GM21423 (cell line): Measurements from ENCODE around the gene SRF.

ENCODE experiments used
- ATAC-seq: cut with Tn5 transposase; IDR thresholded peaks from one replicate; pipeline ENCODE4 v1.9.1; 2021; ENCODE audit warnings: mild to moderate bottlenecking, moderate library complexity; ENCODE audit not compliant: unreplicated experiment

Gene SRF

DNA sequence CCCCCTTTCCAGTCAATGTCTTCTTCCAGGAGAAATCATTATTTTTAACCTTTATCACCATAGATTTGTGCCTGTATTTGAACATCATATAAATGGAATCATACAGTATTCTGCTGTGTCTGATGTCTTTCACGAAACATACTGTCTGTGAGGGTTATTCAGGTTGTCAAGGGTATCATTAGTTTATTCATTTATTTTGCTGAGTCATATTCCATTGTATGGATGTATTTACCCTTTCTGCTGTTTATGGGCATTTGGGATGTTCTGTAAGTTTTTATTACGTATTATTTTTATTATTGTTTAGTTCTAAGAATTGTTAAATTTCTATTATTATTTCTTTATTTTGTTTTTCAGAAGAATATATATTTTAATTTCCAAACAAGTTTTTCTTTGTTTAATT is 36.2 kb downstream of the SRF start:
- ATAC-seq = no peak

DNA sequence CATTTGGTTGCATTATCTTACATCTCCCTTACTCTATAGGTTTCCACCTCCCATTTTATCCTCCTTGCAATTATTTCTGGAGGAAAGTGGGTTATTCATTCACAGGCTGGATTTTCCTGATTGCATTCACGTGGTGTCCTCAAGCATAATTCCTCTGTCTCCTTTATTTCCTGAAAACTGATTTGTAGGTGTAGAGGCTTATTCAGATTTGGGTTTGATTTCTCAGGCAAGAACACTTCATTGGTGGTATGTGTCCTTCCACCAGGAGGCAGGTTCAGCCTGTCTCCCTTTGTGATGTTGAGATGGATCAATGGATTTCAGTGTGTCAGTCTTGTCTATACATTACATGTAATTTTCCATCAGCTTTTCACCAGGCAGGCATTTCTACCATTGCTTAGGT is 40.9 kb downstream of the SRF start:
- no peak for ATAC-seq

DNA sequence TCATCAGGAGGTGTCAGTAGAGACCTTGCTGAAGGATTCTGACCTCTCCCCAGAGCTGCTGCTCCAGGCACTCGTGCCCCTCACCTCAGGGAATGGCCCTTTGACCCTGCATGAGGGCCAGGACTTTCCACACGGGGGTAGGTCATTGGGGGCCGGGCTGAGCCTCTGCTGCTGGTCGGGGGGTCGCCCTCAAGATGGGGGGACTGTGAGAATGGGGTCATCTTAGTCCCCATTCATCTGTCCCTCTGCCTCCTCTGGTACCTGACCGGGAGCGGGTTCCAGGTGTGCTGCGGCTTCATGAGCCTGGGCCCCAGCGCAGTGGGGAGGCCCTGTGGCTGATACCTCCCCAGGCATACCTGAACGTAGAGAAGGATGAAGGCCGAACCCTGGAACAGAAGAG is 42.4 kb downstream of the SRF start:
- no peak for ATAC-seq

DNA sequence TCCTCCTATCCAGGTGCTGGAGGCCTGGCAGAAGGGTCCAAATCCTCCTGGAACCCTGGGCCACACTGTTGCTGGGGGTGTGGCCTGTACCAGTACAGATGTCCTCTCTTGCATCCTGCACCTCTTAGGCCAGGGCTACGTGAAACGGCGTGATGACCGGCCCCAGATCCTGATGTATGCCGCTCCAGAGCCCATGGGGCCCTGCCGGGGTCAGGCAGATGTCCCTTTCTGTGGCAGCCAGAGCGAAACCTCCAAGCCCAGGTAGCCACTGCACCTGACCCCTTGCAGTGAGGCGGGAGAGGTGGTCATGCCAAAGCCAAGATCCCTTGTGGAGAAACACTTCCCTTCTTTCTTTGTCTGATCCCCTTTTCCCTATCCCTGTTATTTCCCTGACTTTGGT is 44.0 kb downstream of the SRF start:
- no peak for ATAC-seq

DNA sequence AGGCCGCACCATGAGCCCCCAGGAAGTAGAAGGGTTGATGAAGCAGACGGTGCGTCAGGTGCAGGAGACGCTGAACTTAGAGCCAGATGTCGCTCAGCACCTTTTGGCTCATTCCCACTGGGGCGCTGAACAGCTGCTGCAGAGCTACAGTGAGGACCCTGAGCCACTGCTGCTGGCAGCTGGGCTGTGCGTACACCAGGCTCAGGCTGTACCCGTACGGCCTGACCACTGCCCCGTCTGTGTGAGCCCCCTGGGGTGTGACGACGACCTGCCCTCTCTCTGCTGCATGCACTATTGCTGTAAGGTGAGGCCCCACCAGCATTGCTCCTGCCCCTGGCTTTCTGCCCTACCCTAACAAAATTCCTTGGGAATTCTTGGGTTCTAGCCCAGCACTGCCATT is 45.1 kb downstream of the SRF start:
- no peak for ATAC-seq

DNA sequence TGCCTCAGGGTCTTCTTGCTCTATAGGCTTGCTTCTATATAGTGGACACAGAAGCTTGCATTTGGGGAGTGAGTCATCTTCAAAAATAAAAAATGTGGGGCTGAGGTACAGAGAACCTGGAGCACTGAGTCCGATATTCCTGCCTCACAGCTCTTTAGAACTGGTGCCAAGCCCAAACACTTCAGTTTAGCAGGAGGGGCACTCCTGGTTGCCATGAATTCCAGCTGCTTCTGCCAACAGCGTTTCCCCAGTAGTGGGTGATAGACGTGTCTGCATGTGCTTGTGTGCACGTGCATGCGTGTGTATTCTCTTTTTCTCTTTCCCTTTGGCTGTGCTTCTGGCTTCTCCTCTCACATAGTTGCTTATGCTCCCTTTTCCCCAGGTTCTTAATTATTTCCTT is 46.3 kb downstream of the SRF start:
- no peak for ATAC-seq

DNA sequence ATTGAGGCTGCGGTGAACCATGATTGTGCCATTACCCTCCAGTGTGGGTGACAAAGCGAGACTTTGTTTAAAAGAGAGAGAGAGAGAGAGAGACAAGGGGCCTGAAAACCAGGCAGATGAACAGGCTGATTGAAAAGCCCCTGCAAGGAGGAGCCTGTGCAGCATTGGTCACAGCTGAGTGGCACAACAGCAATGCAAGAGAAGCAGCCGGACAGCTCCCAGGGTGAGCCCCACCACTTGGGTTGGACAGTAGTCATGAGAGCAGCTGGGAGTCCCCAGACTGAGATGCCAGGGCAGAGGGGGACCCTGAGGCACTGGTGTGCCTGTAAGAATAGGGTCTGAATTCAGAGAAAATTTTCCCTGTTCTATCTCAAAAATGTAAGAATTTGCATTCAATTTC is 48.0 kb downstream of the SRF start:
- no peak for ATAC-seq

DNA sequence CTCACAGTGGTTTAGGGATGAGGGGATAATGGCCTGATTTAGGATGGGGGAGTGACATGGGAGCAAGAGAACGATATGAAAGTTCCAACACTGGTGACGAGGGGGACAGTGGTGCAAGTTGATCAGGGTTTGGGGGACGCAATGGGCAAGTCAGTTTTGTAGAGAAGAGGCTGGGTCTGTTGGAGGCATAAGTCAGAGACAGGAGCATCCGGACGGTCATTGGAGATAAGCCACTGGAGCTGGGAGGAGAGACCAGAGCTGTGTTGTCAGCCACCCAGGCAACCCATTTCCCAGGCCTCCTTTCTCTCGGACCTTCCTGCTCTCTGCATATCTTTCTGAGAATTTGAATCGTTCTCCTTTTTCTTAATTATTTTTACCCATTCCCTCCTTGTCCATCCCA is 48.7 kb downstream of the SRF start:
- ATAC-seq = no peak

DNA sequence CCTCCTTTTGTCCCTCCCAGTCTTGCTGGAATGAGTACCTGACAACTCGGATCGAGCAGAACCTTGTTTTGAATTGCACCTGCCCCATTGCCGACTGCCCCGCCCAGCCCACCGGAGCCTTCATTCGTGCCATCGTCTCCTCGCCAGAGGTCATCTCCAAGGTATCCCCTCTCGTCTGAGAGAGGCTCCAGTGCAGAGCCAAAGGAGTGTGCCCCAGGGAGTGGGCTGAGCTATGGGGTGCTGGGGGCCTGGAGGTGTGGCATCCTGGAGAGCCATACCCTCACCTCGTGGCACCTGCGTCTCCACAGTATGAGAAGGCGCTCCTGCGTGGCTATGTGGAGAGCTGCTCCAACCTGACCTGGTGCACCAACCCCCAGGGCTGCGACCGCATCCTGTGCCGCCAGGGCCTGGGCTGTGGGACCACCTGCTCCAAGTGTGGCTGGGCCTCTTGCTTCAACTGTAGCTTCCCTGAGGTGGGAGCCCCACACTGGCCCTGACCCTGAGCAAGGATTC is 49.4 kb downstream of the SRF start:
- no peak for ATAC-seq

DNA sequence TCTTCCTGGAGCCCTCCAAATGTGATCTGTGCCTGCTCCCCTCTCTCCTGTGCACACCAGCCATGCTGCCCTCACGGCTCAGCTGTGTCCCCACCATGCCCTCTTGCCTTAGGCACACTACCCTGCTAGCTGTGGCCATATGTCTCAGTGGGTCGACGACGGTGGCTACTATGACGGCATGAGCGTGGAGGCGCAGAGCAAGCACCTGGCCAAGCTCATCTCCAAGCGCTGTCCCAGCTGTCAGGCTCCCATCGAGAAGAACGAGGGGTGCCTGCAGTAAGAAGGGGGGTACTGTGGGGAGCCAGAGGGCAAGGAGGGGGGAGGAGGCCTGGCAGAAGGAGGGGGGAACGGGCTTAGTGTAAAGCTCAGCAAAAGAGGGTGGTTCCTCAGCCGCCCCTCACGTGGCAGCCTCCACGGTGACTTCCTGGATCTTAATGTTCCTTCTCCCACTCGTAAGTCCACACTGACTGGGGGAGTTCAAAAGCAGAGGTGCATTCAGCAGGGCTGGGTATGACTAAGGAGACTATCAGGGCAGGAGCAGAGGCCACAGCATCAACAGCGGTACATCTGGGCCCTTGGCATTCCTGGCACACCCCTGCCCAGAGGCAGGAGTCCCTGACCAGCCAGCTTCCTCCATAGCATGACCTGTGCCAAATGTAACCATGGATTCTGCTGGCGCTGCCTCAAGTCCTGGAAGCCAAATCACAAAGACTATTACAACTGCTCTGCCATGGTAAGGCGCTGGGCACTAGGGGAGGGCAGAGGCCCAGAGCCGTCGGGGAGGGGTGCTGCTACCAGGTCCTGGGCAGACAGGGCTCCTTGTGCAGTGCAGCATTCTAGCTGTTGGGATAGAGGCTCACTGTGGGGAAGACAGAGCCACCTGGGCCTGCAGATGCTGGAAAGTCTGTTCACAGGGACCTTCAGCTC is 50.2 kb downstream of the SRF start:
- no peak for ATAC-seq

DNA sequence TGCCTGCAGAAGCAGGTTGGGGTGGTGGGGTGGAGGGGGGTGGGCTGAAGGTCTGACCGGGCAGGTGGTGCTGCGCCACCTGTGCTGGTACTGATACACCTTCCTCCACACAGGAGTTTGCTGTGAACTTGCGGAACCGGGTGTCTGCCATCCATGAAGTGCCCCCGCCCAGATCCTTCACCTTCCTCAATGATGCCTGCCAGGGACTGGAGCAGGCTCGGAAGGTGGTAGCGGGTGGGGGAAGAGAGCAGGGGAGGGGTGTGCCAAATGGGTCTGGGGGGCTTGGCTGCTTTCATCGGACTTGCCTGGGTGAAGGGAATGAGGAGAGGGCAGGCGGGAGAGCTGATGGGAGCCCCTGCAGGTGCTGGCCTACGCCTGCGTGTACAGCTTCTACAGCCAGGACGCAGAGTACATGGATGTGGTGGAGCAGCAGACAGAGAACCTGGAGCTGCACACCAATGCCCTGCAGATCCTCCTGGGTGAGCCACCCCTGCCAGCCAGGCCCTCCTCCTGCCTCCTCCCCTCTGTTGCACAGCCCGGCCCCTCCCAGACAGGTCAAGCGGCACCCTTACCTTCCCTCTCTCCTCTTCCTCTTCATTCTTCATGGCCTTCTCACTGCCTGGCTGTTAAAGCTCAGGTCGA is 51.5 kb downstream of the SRF start:
- no peak for ATAC-seq

DNA sequence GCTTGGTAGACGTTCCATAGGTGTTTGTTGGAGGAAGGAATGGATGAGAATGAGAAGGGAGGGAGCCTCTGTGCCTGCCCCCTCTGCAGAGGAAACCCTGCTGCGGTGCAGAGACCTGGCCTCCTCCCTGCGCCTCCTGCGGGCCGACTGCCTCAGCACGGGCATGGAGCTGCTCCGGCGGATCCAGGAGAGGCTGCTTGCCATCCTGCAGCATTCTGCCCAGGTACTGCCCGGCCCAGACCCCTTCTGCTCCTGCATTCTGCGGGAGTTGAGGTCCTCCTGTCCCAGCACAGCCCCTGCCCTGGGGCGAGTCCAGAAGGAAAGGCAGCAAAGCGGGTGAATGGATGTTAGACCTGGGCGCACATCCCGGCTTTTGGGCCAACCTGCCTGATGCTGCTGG is 52.1 kb downstream of the SRF start:
- no peak for ATAC-seq

DNA sequence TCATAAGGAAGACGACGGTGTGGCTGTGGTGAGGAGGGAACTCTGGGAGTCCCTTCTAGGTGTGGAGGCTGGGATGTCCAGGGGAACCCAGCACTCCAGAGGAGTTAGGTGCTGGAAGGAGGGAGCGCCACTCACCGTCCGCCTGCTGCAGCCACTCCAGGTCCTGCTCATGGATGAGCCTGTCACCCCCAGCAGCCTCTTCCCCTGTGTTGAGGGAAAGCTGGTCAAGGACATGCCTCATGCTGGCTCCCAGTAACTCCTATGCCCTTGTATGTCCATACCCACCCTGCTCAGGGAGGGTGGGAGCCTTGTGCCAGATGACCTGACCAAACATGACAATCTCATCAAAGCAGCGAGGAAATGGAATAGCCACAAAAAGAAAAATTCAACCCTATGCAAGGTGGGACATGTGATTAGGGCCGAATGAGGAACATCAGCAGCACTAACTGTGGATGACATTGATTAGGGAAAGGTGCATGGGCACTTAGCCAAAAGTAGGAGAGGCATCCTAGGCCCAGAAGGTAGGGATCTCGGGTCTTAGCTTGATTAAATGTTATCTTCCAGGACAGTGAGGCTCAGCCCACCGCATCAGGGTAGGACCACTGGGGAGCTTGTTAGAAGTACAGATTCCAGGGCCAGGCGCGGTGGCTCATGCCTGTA is 55.3 kb downstream of the SRF start:
- no peak for ATAC-seq

DNA sequence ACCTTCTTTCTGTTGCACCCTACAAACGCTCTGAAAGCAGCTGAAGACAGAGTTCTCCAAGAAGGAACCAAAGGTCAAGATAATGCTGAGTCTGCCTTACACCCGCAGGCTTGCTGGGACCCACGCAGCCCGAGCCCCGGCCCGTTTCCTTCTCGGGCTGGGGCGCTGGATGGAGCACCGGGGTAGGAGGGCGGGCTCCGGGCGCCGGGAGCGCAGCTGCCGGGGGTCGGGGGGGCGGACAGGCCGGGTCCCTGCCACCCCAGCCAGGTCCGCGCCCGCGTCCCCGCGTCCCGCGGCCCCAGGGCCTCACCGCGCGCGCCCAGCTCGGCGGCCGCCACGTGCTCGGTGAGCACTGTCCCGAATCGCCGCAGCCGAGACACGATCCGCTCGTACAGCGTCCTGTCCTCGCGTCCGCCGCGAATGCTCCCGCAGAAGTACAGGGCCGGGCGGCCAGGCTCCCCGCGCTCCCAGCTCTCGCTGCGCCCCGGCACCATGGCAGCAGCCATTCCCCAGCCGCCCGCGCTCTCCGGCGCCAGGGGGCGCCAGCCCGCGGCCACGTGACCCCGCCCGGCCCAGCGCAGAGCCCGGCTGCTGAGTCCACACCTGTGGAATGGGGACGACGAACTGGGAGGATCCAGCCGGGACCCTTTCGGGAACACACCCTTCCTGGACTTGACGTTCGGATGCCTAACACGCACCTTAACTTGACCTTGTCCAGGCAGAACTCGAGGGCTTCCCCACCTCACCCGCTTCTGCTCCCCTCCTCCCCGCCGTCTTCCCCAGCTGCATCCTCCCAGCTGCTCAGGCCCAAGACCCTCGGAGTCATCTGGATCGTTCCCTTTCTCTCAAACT is 58.1 kb downstream of the SRF start, which contains the start of gene DNPH1:
Gene DNPH1, minus strand, starts transcription at position 531 of the 852 bp plus-strand sequence. Its CDS starts 25 bp downstream, at position 506.
- peak; percentile 64 for ATAC-seq

DNA sequence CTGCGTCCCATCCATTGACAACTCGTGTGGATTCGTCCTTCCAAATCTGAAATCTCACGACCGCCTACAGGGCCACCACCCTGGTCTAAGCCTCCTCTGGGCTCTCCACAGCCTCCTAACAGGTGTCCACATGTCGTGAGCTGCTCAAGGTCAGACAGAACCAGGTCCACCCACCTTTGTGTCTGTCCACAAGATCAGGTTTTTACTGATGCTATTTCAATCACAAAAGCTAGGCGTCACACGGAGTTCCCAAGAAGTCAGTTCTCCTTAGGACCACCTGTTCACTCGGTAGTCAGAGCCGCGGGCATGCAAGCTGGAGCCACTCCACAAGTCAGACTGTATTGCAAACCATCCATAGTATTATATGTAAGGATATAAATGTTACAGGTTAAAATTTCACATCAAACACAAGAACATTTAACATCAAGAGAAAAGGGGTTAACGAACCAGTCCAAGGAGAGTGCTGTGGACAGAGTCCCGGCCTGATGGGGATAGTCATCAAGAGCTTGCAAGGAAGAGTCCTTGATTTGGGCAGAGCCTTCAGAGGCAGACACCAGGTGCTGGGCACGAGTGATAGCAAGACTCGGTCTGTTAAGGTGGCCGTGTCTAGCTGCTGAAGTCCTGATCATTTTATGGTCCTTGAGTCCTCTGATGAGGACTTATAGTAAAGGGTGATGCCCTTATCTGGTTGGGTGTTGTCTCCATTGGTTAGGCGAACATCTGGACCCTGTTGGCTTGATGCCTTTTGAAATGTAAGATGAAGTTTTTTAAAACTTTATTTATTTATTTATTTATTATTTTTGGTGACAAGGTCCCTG is 58.9 kb downstream of the SRF start:
- no peak for ATAC-seq

DNA sequence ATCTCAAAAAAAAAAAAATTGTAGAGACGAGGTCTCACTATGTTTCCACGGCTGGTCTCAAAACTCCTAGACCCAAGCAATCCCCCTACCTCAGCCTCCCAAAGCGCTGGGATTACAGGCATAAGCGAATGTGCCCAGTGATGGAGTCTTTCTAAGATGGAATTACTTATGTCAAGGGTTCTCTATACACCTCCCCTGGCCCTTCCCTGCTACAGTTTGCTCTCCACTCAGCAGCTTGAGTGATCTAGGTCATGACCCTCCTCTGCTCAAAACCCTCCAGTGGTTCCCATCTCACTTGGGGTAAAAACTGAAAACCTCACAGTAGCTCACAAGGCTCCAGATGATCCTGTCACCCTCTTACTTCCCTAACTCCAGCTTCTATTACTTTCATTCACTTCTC is 60.0 kb downstream of the SRF start:
- no peak for ATAC-seq
